ENCODE results near the gene SHC1.

SHC1 gene

DNA sequence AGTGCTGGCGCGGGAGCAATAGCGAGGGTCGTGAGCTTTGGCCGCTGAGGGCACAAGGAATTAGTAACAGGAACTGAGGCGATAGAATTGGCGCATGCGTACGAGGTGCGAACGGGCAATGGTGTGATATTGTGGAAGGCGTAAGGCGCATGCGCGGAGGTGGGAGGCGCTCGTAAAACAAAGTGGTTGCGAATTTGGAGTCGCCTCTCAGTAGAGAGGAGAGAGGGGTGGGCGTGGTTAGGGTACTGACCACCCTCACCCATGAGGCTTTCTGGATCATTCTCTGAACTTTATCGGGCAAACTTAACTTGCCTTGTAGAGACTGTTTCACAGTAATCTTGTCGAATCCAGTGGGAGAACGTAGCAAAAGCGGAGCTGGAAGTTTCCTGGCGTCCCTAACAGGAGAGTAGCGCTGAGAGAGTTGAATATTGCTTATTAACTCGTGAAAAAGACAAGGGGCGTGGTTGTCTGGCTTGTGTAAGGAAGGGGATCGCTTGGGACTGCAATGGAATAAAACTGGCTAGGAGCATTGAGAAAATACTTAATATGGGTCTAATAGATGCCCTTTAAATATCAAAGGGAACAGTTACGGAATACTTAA lies 4.4 kb upstream of the SHC1 start:
- no peak for FAIRE-seq

GRCh38 chr1:154974102-154974807 lies 3.7 kb upstream of the SHC1 start, which contains the start of gene CKS1B:
TSS of gene CKS1B (plus strand) at chr1:154974681. CDS start at chr1:154974746, 65 bp downstream.
- peak; percentile 96 for FAIRE-seq
- DNase-seq (ENCODE audit: low spot score): peak; percentile 100

More for the DNA sequence above, 4.4 kb upstream of the SHC1 start:
- DNase-seq (ENCODE audit: low spot score): peak; percentile 94

GRCh38 chr1:154973344-154974101 lies 3.0 kb upstream of the SHC1 start:
- FAIRE-seq: peak; percentile 88
- peak; percentile 97 for DNase-seq (ENCODE audit: low spot score)

DNA sequence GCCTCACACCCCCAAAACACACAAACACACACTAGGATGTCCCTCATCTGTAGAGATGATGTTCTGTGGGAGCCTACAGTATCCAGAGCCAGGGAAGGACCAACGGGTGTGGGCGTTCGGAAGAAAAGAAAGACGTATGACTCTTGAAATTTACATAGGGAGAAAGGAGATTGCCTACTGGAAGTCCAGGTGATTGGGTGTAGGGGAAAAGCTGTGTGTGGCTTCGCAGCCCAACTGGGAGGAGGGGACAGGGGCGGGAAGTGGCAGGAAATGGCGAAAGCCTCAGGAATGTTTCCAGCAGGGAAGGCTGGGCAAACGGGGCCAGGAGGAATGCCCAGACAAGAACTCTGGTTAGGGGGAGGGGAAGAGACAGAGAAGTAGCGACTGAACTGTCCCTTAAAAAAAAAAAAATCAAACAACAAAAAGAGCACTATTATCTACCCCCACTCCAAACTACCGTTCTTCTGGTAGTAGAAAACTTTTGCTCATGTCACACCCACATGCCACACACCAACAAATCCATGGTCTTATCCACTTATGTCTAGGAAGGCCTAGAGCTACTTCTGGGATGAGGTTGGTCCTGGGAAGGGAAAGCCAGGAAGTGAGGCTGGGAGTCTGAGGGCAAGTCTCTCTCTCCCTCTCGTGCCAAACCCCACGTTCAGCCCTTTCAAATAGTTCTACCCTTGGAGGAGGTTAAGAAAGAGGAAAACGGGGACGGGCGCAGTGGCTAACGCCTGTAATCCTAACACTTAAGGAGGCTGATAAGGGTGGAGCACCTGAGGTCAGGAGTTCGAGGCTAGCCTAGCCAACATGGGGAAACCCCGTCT lies 2.2 kb upstream of the SHC1 start:
- FAIRE-seq (peak; percentile 87), DNase-seq (ENCODE audit: low spot score) (peak; percentile 95)

GRCh38 chr1:154972213-154972516 lies 1.6 kb upstream of the SHC1 start:
- FAIRE-seq (no peak), DNase-seq (ENCODE audit: low spot score) (no peak)

GRCh38 chr1:154971341-154971998 lies 923 bp upstream of the SHC1 start:
- no peak for FAIRE-seq
- DNase-seq (ENCODE audit: low spot score): no peak

- no peak for FAIRE-seq
- no peak for DNase-seq (ENCODE audit: low spot score)
These were observed 591 bp downstream of the SHC1 start for GRCh38 chr1:154969860-154970452.

- DNase-seq (ENCODE audit: low spot score): no peak
- FAIRE-seq: no peak
These were observed 1.3 kb downstream of the SHC1 start for GRCh38 chr1:154969246-154969645.

GRCh38 chr1:154968731-154969130 lies 1.8 kb downstream of the SHC1 start:
- FAIRE-seq (no peak), DNase-seq (ENCODE audit: low spot score) (no peak)

DNA sequence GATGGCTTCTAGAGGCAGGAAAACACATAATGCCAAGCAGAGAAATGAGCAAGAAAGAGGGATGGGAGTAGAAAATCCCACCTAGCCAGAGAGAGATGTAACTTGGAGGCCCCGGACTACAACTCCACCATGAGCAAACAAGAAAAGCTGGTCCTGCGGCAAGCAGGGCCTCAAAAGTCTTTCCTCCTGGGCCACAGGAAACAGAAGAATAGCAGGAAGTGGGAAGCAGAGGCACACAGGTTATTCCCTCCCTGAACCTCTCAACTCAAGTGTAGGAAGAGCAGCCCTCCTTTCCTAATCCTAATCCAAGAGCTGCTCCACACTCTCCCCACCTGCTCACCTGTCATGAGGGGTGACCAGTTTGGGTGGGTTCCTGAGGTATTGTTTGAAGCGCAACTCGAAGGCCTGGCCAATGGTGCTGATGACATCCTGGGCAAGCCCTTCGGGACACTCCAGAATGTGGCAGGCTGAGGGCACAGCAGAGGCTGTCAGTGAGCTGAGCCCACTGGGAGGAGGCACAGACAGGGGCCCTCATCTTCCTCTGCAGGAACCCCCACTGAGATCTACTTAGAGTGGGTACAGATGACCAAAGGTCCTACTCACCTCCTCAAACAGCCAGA lies 3.1 kb downstream of the SHC1 start:
- FAIRE-seq (no peak), DNase-seq (ENCODE audit: low spot score) (no peak)

GRCh38 chr1:154966111-154966510 lies 4.4 kb downstream of the SHC1 start:
- FAIRE-seq (no peak), DNase-seq (ENCODE audit: low spot score) (no peak)

DNA sequence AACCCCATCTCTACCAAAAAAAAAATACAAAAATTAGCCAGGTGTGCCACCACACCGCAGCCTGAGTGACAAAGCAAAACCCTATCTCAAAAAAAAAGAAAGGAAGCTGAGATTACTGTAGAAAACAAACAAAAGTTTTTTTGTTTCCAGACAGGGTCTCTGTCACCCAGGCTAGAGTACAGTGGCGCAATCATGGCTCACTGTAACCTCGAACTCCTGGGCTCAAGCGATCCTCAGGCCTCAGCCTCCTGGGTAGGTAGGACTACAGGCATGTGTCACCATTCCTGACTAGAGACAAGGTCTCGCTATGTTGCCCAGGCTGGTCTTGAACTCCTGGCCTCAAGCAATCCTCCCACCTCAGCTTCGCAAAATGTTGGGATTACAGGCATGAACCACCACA lies 6.2 kb downstream of the SHC1 start:
- no peak for DNase-seq (ENCODE audit: low spot score)
- FAIRE-seq: no peak

DNA sequence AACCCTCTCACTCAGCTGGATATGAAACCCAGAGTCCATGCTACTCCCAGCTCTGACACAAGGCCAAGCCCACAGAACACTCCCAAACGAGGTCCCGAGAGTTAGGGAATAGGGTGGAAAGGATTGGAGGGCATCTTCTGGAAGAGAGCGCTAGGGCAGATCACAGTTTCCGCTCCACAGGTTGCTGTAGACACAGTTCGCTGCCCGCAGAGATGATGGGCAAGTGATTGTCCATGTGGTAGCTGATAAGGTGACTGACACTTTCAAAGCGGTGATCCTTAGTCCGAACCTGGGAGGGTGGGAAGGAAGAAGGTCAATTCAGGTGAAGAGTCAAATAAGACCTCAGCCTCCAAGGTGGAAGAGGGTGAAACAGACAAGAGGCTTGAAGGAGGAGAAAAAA lies 6.9 kb downstream of the SHC1 start:
- DNase-seq (ENCODE audit: low spot score) (no peak), FAIRE-seq (no peak)

DNA sequence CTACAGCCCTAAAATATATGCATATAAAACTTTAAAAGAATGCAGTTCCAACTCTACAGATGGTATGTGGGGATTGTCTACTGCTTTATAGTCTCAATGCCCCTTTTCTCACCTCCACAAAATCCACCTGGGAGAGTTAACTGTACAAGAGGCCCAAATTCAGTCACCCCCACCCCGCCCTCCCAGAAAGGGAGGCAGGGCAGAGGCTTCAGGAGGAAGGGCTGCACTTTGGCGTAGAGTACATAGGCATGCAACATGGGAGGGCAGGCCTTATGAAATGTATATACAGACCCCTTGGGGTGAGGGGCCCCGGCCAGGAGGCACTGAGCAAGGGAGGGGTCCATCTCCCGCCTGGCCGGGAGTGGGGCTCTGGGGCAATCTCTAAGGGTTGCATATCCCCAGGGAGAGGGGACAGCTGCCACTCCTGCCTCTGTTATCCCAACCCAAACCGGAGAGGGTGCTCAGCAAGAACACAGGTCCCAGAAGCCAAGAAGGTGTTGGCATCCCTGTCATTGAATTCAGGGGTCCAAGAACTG lies 7.7 kb downstream of the SHC1 start:
- FAIRE-seq (no peak), DNase-seq (ENCODE audit: low spot score) (no peak)

- DNase-seq (ENCODE audit: low spot score) (peak; percentile 11), FAIRE-seq (no peak)
These were observed 8.3 kb downstream of the SHC1 start for GRCh38 chr1:154962156-154962749.

DNA sequence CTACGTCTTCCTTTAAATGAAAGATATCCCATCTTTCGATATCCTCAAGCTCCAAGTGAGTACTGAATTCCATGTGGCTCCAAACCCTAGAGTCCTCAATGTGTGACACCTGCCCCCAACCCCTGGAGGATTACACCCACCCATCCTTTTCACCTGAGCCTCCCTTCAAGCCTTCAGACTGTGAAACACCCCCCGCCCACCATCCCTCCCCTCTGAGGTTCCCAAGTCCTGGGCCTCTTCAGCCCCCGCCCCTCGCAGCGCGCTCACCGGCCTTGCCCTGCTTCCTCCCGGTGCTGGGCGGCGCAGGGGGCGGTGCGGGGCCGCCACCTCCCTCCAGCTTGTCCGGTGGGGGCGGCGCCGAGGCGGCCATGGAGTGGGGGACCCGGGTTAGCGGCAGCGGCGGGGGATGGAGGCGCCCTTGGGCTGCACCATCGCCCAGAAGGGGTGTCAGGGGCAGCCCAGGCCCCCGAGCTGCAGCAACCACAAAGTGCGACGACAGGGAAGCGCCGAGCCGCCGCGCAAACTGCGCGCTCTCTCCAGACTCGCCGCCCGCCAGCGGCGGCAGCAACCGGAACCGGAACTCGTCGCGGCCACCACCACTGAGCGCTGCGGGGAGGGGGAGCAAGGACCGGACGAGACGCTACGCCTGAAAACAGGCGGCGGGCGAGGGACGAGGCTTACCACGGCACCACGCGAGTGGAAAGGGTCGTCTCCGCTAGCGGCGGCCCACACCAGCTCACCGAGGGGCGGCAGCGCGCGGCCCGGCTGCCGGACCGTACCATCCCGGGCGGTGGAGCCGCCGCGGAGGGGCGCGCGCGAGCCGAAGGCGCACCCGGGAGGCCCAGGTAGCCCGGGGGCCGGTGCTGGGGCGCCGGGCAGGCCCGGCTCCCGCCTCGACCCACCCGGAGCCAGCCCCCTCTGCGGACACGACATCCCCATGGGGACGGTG lies 9.1 kb downstream of the SHC1 start, which contains the start of gene PYGO2:
Gene PYGO2 (minus strand): TSS at position 576 of the 949 bp plus-strand sequence. CDS start 206 bp downstream, at position 370.
- DNase-seq (ENCODE audit: low spot score) (peak; percentile 59), FAIRE-seq (no peak)

DNA sequence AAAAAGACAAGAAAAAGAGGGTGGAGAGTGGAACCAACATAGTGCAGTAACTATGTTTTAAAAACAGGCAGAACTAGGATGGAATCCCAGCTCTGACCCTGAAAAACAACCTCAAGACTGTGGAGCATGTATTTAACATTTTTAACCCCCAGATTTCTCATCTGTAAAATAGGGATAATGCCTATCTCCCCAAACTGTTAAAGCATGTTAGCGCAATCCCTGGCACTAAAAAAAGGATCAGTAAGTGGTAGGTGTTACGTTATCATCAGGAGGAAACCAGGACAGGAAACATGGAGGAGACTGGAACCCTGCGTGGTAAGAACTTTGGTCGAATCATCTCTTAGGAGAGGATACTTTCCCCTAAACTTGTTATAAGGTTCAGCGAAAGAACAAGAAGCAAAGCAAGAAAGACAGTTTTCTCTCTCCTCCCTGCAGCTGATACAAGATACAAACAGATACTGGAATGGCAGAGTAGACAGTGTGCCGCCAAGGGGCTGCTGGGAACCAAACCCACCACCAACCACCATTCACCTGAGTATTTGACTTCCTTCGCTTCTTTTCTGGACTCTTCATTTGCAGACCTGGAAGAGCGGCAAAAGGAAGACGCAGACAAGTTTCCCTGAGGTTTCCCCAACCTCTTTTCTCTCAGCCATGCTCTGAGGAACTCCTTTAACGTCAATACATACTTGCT lies 10.0 kb downstream of the SHC1 start:
- DNase-seq (ENCODE audit: low spot score) (no peak), FAIRE-seq (no peak)

DNA sequence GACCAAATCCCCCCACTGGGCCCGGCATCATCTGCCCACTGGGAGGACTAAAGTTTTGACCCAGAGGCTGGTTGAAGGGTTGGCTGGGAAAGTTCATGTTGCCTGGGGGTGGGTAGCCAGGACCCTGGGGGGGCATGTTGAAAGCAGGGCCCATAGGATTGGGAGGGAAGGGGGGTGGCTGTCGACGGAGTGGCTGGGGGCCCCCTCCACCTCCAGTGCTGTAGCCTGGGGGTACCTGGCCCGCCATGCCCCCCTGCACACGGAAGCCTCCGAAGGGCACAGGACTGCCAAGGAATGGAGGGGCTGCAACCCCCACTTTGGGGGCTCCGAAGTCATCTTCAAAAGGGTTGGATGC lies 11.1 kb downstream of the SHC1 start:
- no peak for FAIRE-seq
- no peak for DNase-seq (ENCODE audit: low spot score)

Measured in RCC 7860 (cell line).